ENCODE results near the gene ACTR1A.
"Not testable (repeated sequence)": the region's sequence is repeated elsewhere in the genome, so short reads cannot be mapped to it uniquely, and the experiment has no call there.

ACTR1A gene

GRCh38 chr10:102462512-102463054 lies 39.9 kb downstream of the ACTR1A start:
- Histone ChIP-seq H3K9ac (ENCODE audit: low read depth, low read length) (peak overlapping the region; percentile 45; the same call in 1 of the 2 replicates), H3K4me1 (ENCODE audit: insufficient read depth, low read length) (peaks cover 24% of the 10 kb centered on the region)

GRCh38 chr10:102461187-102462054 lies 41.1 kb downstream of the ACTR1A start:
- Histone ChIP-seq H3K4me1 (ENCODE audit: insufficient read depth, low read length) (peaks cover 27% of the 10 kb centered on the region), H3K36me3 (ENCODE audit: insufficient read depth, low read length) (no peaks in the 10 kb centered on the region; the same call in 1 of the 2 replicates), H3K9ac (ENCODE audit: low read depth, low read length) (peak overlapping the region; percentile 58), H3K9me3 (ENCODE audit: control insufficient read depth, insufficient read depth, low read length) (no peaks in the 10 kb centered on the region)

More at GRCh38 chr10:102462512-102463054, 39.9 kb downstream of the ACTR1A start:
- Histone ChIP-seq H3K9me3 (ENCODE audit: control insufficient read depth, insufficient read depth, low read length) (no peaks in the 10 kb centered on the region), H3K36me3 (ENCODE audit: insufficient read depth, low read length) (no peaks in the 10 kb centered on the region)

GRCh38 chr10:102460836-102461186 lies 41.7 kb downstream of the ACTR1A start:
- H3K4me1 ChIP-seq (ENCODE audit: insufficient read depth, low read length) = peaks cover 32% of the 10 kb centered on the region
- H3K9ac ChIP-seq (ENCODE audit: low read depth, low read length) = peak overlapping the region; percentile 35; the same call in 1 of the 2 replicates
- no peaks in the 10 kb centered on the region; the same call in 1 of the 2 replicates for H3K36me3 ChIP-seq (ENCODE audit: insufficient read depth, low read length)
- no peaks in the 10 kb centered on the region for H3K9me3 ChIP-seq (ENCODE audit: control insufficient read depth, insufficient read depth, low read length)

- no peaks in the 10 kb centered on the region for H3K9me3 ChIP-seq (ENCODE audit: control insufficient read depth, insufficient read depth, low read length)
- no peaks in the 10 kb centered on the region; the same call in 1 of the 2 replicates for H3K36me3 ChIP-seq (ENCODE audit: insufficient read depth, low read length)
- H3K9ac ChIP-seq (ENCODE audit: low read depth, low read length) = no peak overlapping the region
- H3K4me1 ChIP-seq (ENCODE audit: insufficient read depth, low read length) = peaks cover 38% of the 10 kb centered on the region
Observed at GRCh38 chr10:102458656-102459055, 43.9 kb downstream of the ACTR1A start.

GRCh38 chr10:102457591-102458150 lies 44.8 kb downstream of the ACTR1A start:
- Histone ChIP-seq H3K36me3 (ENCODE audit: insufficient read depth, low read length) (no peaks in the 10 kb centered on the region; the same call in 1 of the 2 replicates), H3K4me1 (ENCODE audit: insufficient read depth, low read length) (peaks cover 36% of the 10 kb centered on the region), H3K9me3 (ENCODE audit: control insufficient read depth, insufficient read depth, low read length) (no peaks in the 10 kb centered on the region; the same call in 1 of the 2 replicates)

GRCh38 chr10:102455893-102456471 lies 46.5 kb downstream of the ACTR1A start:
- peaks cover 34% of the 10 kb centered on the region for H3K4me1 ChIP-seq (ENCODE audit: insufficient read depth, low read length)
- H3K36me3 ChIP-seq (ENCODE audit: insufficient read depth, low read length) = no peaks in the 10 kb centered on the region; the same call in 1 of the 2 replicates
- H3K9ac ChIP-seq (ENCODE audit: low read depth, low read length) = no peak overlapping the region
- H3K9me3 ChIP-seq (ENCODE audit: control insufficient read depth, insufficient read depth, low read length) = no peaks in the 10 kb centered on the region; the same call in 1 of the 2 replicates

More at GRCh38 chr10:102457591-102458150, 44.8 kb downstream of the ACTR1A start:
- no peak overlapping the region for H3K9ac ChIP-seq (ENCODE audit: low read depth, low read length)

- not testable (repeated sequence) for H3K9ac ChIP-seq (ENCODE audit: low read depth, low read length); H3K36me3 ChIP-seq (ENCODE audit: insufficient read depth, low read length); H3K9me3 ChIP-seq (ENCODE audit: control insufficient read depth, insufficient read depth, low read length)
- peaks cover 27% of the 10 kb centered on the region for H3K4me1 ChIP-seq (ENCODE audit: insufficient read depth, low read length)
Observed at GRCh38 chr10:102454662-102455487, 47.6 kb downstream of the ACTR1A start.

- no peak overlapping the region for H3K9ac ChIP-seq (ENCODE audit: low read depth, low read length)
- H3K4me1 ChIP-seq (ENCODE audit: insufficient read depth, low read length) = peaks cover 27% of the 10 kb centered on the region
Observed at GRCh38 chr10:102453502-102453901, 49.0 kb downstream of the ACTR1A start.

GRCh38 chr10:102452672-102453340 lies 49.7 kb downstream of the ACTR1A start:
- H3K9ac ChIP-seq (ENCODE audit: low read depth, low read length) = no peak overlapping the region
- H3K9me3 ChIP-seq (ENCODE audit: control insufficient read depth, insufficient read depth, low read length) = no peaks in the 10 kb centered on the region; the same call in 1 of the 2 replicates
- peaks cover 27% of the 10 kb centered on the region for H3K4me1 ChIP-seq (ENCODE audit: insufficient read depth, low read length)
- H3K36me3 ChIP-seq (ENCODE audit: insufficient read depth, low read length) = no peaks in the 10 kb centered on the region; the same call in 1 of the 2 replicates

More at GRCh38 chr10:102453502-102453901, 49.0 kb downstream of the ACTR1A start:
- H3K9me3 ChIP-seq (ENCODE audit: control insufficient read depth, insufficient read depth, low read length) = no peaks in the 10 kb centered on the region; the same call in 1 of the 2 replicates
- no peaks in the 10 kb centered on the region; the same call in 1 of the 2 replicates for H3K36me3 ChIP-seq (ENCODE audit: insufficient read depth, low read length)

- Histone ChIP-seq H3K4me1 (ENCODE audit: insufficient read depth, low read length) (peaks cover 23% of the 10 kb centered on the region), H3K36me3 (ENCODE audit: insufficient read depth, low read length) (no peaks in the 10 kb centered on the region)
Observed at GRCh38 chr10:102451105-102451969, 51.2 kb downstream of the ACTR1A start, which contains the start of gene C10orf95. Gene C10orf95 (minus strand): TSS chr10:102451543. CDS start chr10:102451093, 450 bp downstream.

GRCh38 chr10:102450374-102451104 lies 52.0 kb downstream of the ACTR1A start:
- peaks cover 16% of the 10 kb centered on the region for H3K4me1 ChIP-seq (ENCODE audit: insufficient read depth, low read length)
- peak overlapping the region; percentile 89 for H3K9ac ChIP-seq (ENCODE audit: low read depth, low read length)
- no peaks in the 10 kb centered on the region; the same call in 1 of the 2 replicates for H3K9me3 ChIP-seq (ENCODE audit: control insufficient read depth, insufficient read depth, low read length)
- no peaks in the 10 kb centered on the region for H3K36me3 ChIP-seq (ENCODE audit: insufficient read depth, low read length)

More at GRCh38 chr10:102451105-102451969, 51.2 kb downstream of the ACTR1A start, which contains the start of gene C10orf95:
- peak within 1 kb of the TSS; percentile 89 for H3K9ac ChIP-seq (ENCODE audit: low read depth, low read length)
- no peaks in the 10 kb centered on the region; the same call in 1 of the 2 replicates for H3K9me3 ChIP-seq (ENCODE audit: control insufficient read depth, insufficient read depth, low read length)

GRCh38 chr10:102450124-102450373 lies 52.5 kb downstream of the ACTR1A start:
- Histone ChIP-seq H3K9me3 (ENCODE audit: control insufficient read depth, insufficient read depth, low read length) (no peaks in the 10 kb centered on the region; the same call in 1 of the 2 replicates), H3K36me3 (ENCODE audit: insufficient read depth, low read length) (no peaks in the 10 kb centered on the region), H3K4me1 (ENCODE audit: insufficient read depth, low read length) (peaks cover 11% of the 10 kb centered on the region), H3K9ac (ENCODE audit: low read depth, low read length) (peak overlapping the region; percentile 89)
